Stimulated activated naive CD8-positive, alpha-beta T cell treated with anti-CD3 and anti-CD28 coated beads, Interleukin-15, amount 100 ng/mL, for 72 hours (primary cell): ENCODE results near the gene OBSCN.
A peak's percentile ranks its signal among the peaks of the same experiment; 100 is the strongest.
"Not testable (repeated sequence)": the region's sequence is repeated elsewhere in the genome, so short reads cannot be mapped to it uniquely, and the experiment has no call there.

Experiments used
- ATAC-seq: fragments of 150-1000 bp; cut with Tn5 transposase; 2 replicates; pipeline ENCODE4 v1.10.0; 2021; ENCODE audit warnings: mild to moderate bottlenecking, moderate library complexity
- DNase-seq, 2 donors: peaks; one replicate each; pipeline ENCODE4 v3.0.0; 2021 to 2022
- H3K27ac Mint-ChIP-seq, 2 donors: one replicate each; pipeline ENCODE4 v1.8.0; 2022; ENCODE audit warnings: mild to moderate bottlenecking in 2 of 2, mixed read lengths in 2 of 2, moderate library complexity in 2 of 2
- H3K27me3 Mint-ChIP-seq: one replicate; pipeline ENCODE4 v1.8.0; 2022; ENCODE audit warnings: mixed read lengths
- H3K4me1 Mint-ChIP-seq: one replicate; pipeline ENCODE4 v1.8.0; 2022; ENCODE audit warnings: mild to moderate bottlenecking, mixed read lengths
- H3K4me3 Mint-ChIP-seq, 2 donors: one replicate each; pipeline ENCODE4 v1.8.0; 2022; ENCODE audit warnings: mild to moderate bottlenecking in 2 of 2, mixed read lengths in 2 of 2, moderate library complexity in 1 of 2
- H3K9me3 Mint-ChIP-seq, 2 donors: one replicate each; pipeline ENCODE4 v1.8.0; 2022; ENCODE audit warnings: mixed read lengths in 2 of 2

OBSCN gene

DNA sequence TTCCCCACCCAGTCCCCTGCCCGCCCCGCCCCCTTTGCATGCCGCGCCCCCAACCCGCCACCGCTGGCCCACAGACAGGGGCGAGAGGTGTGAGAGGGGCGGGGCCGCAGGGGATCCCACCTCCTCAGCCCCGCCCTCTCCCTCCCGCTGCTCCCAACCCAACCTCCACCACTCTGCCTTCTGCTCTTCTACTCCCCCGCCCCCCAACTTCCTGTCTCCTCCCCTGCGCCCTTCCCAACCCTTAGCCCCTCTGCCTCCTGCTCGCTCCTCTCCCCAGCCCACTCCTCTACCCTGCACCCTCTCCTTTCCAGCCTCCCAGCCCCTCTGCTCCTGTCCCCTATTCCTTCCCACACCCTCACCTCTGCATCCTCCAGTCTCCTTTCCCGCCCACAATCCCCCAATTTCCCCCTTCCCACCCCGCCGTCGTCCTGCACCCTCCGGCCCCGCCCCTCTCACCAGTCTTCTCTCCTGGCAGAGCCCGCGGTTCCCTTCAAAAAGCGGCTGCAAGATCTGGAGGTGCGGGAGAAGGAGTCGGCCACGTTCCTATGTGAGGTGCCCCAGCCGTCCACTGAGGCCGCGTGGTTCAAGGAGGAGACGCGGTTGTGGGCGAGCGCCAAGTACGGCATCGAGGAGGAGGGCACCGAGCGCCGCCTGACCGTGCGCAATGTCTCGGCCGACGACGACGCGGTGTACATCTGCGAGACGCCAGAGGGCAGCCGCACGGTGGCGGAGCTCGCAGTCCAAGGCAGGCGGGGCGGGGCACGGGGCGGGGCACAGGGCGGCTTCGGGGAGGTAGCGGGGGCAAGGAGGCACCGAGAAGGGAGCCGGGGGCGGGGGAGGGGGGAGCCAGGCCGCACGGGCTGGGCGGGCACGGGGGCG lies 5.4 kb downstream of the OBSCN start:
- Mint-ChIP-seq H3K27ac (peak overlapping the region; percentile 12 to 87), H3K9me3 (no peaks in the 10 kb centered on the region), H3K4me1 (peaks cover 16% of the 10 kb centered on the region), H3K27me3 (no peaks in the 10 kb centered on the region), H3K4me3 (peak overlapping the region; percentile 91 to 92)
- ATAC-seq (peak; percentile 91), DNase-seq (peak; percentile 84 to 87)

DNA sequence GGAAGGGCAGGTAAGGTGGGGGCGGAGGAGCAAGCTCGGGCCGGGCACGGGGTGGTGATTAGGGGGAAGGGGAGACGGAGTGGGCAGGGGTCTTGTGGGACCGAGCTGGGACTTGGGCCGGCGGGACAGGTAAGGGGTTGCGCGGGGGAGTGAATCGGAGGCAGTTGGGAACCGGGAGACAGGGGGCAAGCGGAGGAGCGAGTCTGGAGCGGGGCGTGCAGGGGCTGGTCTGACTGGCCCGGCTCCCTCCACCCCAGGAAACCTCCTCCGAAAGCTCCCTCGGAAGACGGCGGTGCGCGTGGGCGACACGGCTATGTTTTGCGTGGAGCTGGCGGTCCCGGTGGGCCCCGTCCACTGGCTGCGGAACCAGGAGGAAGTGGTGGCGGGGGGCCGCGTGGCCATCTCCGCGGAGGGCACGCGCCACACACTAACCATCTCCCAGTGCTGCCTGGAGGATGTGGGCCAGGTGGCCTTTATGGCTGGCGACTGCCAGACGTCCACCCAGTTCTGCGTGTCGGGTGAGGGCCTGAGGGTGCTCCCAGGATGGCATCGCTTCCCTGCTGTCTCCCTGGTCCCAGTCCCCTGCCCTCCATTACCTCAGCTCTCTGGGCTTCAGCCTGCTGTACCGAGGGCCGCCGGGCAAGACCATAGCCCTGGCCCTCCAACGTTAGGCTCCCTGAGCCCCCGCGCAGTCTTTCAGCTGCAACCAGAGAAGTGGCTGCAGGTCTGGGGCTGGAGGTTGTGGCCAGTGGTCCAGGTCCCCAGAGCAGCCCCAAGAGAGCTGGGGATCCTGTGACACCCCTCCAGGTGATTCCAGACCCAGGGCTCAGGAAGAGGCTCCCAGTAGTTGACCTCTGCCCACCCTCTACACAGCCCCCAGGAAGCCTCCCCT lies 6.3 kb downstream of the OBSCN start:
- no peak for ATAC-seq
- no peaks in the 10 kb centered on the region for H3K27me3 Mint-ChIP-seq
- H3K4me1 Mint-ChIP-seq = peaks cover 16% of the 10 kb centered on the region
- H3K27ac Mint-ChIP-seq = no peak overlapping the region
- H3K9me3 Mint-ChIP-seq = no peaks in the 10 kb centered on the region
- H3K4me3 Mint-ChIP-seq = peak overlapping the region; percentile 78 to 91
- DNase-seq = no peak

- no peak overlapping the region for H3K27ac Mint-ChIP-seq
- peak overlapping the region in 1 of 2 donors; percentile 69 for H3K4me3 Mint-ChIP-seq
- no peaks in the 10 kb centered on the region for H3K27me3 Mint-ChIP-seq
- ATAC-seq (no peak), DNase-seq (no peak)
- H3K4me1 Mint-ChIP-seq = peaks cover 16% of the 10 kb centered on the region
- H3K9me3 Mint-ChIP-seq = no peaks in the 10 kb centered on the region
These were observed 7.2 kb downstream of the OBSCN start for GRCh38 chr1:228214921-228215662.

GRCh38 chr1:228215663-228216116 lies 7.8 kb downstream of the OBSCN start:
- H3K9me3 Mint-ChIP-seq = no peaks in the 10 kb centered on the region
- no peak overlapping the region for H3K4me3 Mint-ChIP-seq
- H3K27ac Mint-ChIP-seq = no peak overlapping the region
- H3K4me1 Mint-ChIP-seq = peaks cover 16% of the 10 kb centered on the region
- ATAC-seq (no peak), DNase-seq (no peak)
- H3K27me3 Mint-ChIP-seq = no peaks in the 10 kb centered on the region

DNA sequence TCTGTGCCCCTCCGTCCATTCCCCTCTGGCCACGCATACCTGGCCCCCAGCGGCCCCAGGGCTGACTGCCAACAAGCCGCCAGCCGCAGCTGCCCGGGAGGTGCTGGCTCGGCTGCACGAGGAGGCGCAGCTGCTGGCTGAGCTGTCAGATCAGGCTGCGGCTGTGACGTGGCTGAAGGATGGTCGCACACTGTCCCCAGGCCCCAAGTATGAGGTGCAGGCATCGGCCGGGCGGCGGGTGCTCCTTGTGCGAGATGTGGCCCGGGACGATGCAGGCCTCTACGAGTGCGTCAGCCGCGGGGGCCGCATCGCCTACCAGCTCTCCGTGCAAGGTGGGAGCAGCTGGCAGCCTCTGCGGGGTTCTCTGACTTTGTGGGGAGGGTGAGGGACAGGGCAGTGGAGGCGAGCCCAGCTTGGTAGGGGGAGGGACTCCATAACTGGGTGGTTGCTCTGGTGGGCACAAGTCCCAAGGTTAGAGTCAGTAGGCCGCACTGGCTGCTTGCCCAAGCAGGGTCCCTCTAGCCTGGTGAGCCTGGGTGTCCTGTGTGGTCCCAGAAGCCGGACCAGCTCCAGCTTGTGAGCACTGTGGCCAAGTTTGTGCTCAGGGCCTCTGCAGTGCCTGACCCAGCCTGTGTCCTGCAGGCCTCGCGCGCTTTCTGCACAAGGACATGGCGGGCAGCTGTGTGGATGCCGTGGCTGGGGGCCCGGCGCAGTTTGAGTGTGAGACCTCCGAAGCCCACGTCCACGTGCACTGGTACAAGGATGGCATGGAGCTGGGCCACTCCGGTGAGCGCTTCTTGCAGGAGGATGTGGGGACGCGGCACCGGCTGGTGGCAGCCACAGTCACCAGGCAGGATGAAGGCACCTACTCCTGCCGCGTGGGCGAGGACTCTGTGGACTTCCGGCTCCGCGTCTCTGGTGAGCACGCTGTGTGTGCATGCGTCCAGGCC lies 8.8 kb downstream of the OBSCN start:
- no peak for DNase-seq
- Mint-ChIP-seq H3K9me3 (no peaks in the 10 kb centered on the region), H3K27me3 (no peaks in the 10 kb centered on the region), H3K27ac (no peak overlapping the region), H3K4me3 (no peak overlapping the region), H3K4me1 (peaks cover 16% of the 10 kb centered on the region)
- ATAC-seq = no peak

DNA sequence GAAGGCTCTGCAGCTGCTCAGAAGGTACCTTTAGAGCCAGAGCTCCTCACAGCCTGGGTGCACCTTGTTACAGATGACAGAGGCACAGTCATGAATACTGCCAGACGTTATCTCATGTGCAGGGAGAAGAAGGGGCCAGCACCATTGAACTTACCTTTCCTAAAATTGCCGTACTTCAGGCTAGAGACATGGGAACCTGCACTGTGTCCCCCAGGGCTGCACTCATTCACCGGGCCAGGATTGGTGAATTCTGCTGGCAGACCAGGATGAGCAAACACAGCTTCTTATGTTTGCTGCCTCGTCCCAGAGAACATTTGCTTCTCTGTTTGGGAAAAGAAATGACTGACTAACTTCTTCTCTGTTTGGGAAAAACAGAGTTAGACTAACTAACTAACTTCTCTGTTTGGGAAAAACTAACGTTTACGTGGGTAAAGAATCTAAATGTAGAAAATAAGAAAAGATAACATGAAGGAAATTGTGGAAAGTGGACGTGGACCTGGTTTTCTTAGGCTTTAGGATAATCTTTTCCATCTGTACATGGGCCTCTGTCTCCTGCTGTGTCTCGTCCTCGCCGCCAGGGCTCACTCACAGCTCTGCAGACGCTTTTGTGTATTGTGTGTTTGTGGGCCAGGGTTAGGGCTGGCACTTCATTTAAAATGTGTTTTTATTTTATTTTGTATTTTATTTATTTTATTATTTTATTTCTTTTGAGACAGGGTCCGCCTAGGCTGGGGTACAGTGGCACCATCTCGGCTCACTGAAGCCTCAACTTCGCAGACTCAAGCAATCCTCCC lies 9.9 kb downstream of the OBSCN start:
- peaks cover 13% of the 10 kb centered on the region for H3K4me1 Mint-ChIP-seq
- H3K4me3 Mint-ChIP-seq = no peak overlapping the region
- H3K27me3 Mint-ChIP-seq = no peaks in the 10 kb centered on the region
- H3K27ac Mint-ChIP-seq = peak overlapping the region in 1 of 2 donors; percentile 69
- H3K9me3 Mint-ChIP-seq = no peaks in the 10 kb centered on the region
- DNase-seq = no peak
- no peak for ATAC-seq

GRCh38 chr1:228218513-228219244 lies 10.8 kb downstream of the OBSCN start:
- no peak overlapping the region for H3K27ac Mint-ChIP-seq

DNA sequence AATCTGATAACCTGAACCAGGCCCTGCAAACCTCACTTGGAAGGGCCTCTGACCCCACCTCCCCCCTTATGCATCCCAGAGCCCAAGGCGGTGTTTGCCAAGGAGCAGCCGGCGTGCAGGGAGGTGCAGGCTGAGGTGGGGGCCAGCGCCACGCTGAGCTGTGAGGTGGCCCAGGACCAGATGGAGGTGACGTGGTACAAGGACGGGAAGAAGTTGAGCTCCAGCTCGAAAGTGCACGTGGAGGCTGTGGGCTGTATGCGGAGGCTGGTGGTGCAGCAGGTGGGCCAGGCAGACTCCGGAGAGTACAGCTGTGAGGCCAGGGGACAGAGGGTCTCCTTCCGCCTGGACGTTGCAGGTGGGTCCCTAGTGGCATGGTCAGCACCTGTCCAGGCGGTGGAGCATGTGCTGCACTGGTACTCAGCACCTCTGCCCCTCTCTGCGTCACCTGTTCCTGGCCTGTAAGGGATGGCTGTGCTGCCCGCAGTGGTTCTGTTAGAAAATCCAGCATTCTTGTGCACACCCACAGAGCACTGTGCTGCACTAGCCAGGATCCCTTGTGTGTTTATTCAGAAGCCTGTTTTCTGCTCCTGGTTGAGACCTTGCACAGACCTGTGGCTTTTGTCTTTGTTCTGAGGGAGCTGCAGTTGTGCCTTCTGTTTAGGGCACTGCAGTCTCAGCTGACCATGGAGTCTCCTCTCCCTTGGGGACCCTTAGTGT lies 11.6 kb downstream of the OBSCN start:
- Mint-ChIP-seq H3K9me3 (peaks cover 0 to 16% of the 10 kb centered on the region in 2 donors), H3K4me1 (peaks cover 6% of the 10 kb centered on the region), H3K27me3 (no peaks in the 10 kb centered on the region), H3K4me3 (no peak overlapping the region), H3K27ac (no peak overlapping the region)
- ATAC-seq (no peak), DNase-seq (no peak)

More at GRCh38 chr1:228218513-228219244, 10.8 kb downstream of the OBSCN start:
- no peak overlapping the region for H3K4me3 Mint-ChIP-seq
- H3K4me1 Mint-ChIP-seq = peaks cover 7% of the 10 kb centered on the region
- ATAC-seq = no peak
- H3K27me3 Mint-ChIP-seq = no peaks in the 10 kb centered on the region
- DNase-seq = no peak
- H3K9me3 Mint-ChIP-seq = peaks cover 0 to 9% of the 10 kb centered on the region in 2 donors

DNA sequence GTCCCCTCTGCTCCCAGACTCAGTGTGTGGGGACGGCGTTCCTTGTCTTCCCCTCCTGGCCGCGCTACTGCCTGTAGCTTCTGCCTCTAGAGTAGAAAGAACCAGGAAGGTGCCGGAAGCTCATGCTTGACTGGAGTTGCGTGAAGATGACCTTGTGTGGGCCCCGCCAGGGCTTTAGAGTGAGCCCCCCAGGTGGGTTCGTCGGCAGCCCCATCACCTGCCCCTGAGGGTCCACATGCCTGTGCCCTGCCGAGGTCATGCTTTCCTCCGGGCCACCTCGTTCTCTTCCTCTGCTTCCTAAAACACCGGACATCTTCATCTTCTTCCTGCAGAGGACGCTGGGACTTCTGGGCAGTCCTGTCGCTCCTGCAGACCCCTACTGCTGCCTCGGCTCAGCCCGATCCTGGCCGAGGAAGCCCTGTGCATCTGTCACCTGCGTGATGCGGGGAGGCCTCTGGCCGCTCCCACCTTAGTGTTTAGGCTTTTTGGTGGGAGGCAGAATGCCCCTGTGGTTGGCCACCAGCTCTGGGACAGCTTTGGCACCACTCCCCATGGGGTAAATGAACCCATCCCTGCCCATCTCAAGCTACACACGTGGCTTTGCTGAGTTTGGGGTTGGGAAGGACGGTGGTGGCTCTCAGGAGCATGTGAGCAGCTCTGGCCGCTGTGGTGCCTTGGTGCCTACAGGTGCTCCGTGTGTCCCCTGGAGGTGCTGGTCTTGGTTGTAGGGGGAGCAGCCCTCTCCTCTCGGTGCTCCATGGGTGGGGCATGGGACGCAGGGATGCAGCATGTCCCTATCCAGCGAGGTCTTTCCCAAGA lies 12.3 kb downstream of the OBSCN start:
- H3K4me1 Mint-ChIP-seq = no peaks in the 10 kb centered on the region
- ATAC-seq (no peak), DNase-seq (no peak)
- H3K27me3 Mint-ChIP-seq = no peaks in the 10 kb centered on the region
- no peak overlapping the region for H3K27ac Mint-ChIP-seq
- no peak overlapping the region for H3K4me3 Mint-ChIP-seq
- peaks cover 0 to 24% of the 10 kb centered on the region in 2 donors for H3K9me3 Mint-ChIP-seq

- H3K27ac Mint-ChIP-seq, H3K27me3 Mint-ChIP-seq, DNase-seq, ATAC-seq, H3K4me1 Mint-ChIP-seq, H3K4me3 Mint-ChIP-seq: not testable (repeated sequence)
- H3K9me3 Mint-ChIP-seq = peaks cover 0 to 24% of the 10 kb centered on the region in 2 donors
These were observed 13.3 kb downstream of the OBSCN start for GRCh38 chr1:228221097-228221496.

- Mint-ChIP-seq H3K27ac (no peak overlapping the region), H3K27me3 (no peaks in the 10 kb centered on the region), H3K9me3 (peaks cover 0 to 24% of the 10 kb centered on the region in 2 donors), H3K4me3 (no peak overlapping the region), H3K4me1 (no peaks in the 10 kb centered on the region)
- ATAC-seq (no peak), DNase-seq (no peak)
These were observed 14.7 kb downstream of the OBSCN start for GRCh38 chr1:228222548-228222947.
